ENCODE data around the gene CCL11.

DNA sequence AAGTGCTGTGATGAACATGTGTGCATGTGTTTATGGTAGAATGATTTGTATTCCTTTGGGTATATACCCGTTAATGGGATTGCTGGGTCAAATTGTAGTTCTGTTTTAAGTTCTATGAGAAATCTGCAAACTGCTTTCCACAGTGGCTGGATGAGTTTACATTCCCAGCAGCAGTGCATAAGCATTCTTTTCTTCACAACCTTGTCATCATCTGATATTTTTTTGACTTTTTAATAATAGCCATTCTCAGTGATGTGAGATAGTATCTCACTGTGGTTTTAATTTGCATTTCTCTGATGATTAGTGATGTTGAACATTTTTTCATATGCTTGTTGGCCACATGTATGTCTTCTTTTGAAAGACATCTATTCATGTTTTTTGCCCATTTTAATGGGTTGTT is 52.2 kb downstream of the CCL11 start:
- TF ChIP-seq, protein P1, sequence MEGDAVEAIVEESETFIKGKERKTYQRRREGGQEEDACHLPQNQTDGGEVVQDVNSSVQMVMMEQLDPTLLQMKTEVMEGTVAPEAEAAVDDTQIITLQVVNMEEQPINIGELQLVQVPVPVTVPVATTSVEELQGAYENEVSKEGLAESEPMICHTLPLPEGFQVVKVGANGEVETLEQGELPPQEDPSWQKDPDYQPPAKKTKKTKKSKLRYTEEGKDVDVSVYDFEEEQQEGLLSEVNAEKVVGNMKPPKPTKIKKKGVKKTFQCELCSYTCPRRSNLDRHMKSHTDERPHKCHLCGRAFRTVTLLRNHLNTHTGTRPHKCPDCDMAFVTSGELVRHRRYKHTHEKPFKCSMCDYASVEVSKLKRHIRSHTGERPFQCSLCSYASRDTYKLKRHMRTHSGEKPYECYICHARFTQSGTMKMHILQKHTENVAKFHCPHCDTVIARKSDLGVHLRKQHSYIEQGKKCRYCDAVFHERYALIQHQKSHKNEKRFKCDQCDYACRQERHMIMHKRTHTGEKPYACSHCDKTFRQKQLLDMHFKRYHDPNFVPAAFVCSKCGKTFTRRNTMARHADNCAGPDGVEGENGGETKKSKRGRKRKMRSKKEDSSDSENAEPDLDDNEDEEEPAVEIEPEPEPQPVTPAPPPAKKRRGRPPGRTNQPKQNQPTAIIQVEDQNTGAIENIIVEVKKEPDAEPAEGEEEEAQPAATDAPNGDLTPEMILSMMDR (IDR thresholded peaks at IDR 0.05), result no peak
- TF ChIP-seq POLR2A (IDR thresholded peaks at IDR 0.05), result no peak
